ENCODE results near the gene CARD11. TPM values are rescaled to one million over a fixed set of nuclear protein-coding genes. Genes with fewer than 3 reads are reported as not detected.

Gene CARD11
- total and polyA plus RNA-seq, 2 experiments from 2014 or later, result 17.7 to 29.0 TPM

DNA sequence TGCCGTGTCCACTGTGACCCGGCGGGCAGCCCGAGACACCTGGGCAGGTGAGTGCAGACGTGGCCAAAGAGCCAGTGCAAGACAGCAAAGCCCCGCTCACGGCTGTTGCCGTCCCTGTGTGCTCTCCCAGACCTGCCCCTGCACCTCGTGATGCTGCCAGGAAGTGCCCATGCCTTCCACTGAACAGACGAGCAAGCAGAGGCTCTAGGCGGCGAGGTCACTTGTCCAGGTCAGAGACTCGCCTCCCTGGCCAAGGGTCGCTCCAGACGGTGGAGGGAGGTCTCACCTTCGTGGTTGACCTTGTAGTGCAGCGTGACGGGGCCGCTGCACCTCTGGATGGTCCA is 121.3 kb downstream of the CARD11 start:
- peaks cover 4% of the 10 kb centered on the region for H3K27me3 Mint-ChIP-seq (ENCODE audit: insufficient read depth, low read depth, poor library complexity)
- H3K4me1 Mint-ChIP-seq, result no peaks in the 10 kb centered on the region; the same call in 2 of the 3 replicates
- H3K27ac Mint-ChIP-seq, result no peak overlapping the region
- no peak for DNase-seq (ENCODE audit: low spot score)
- no peaks in the 10 kb centered on the region for H4K20me1 ChIP-seq (replicated peaks; ENCODE audit: insufficient read depth)
- H3K9me3 Mint-ChIP-seq, result peaks cover 2% of the 10 kb centered on the region; the same call in 2 of the 3 replicates
- no peaks in the 10 kb centered on the region for H3K4me1 ChIP-seq (ENCODE audit: insufficient read depth)
- no peaks in the 10 kb centered on the region for H3K27me3 ChIP-seq (ENCODE audit: insufficient read depth)
- H3F3A ChIP-seq (replicated peaks; ENCODE audit: low read depth), result no peaks in the 10 kb centered on the region
- no peak overlapping the region for H2AFZ ChIP-seq
- no peak overlapping the region for H3K4me3 Mint-ChIP-seq
- TF ChIP-seq POLR2AphosphoS5 (IDR thresholded peaks at IDR 0.05; ENCODE audit: low read depth) (no peak), NANOG (IDR thresholded peaks at IDR 0.05; ENCODE audit: borderline replicate concordance) (no peak), EZH2phosphoT487 (IDR thresholded peaks at IDR 0.05; ENCODE audit: unreplicated experiment) (no peak), ZNF114 (CRISPR knock-in tag; IDR thresholded peaks at IDR 0.05) (no peak)
- TF ChIP-seq, protein P1, sequence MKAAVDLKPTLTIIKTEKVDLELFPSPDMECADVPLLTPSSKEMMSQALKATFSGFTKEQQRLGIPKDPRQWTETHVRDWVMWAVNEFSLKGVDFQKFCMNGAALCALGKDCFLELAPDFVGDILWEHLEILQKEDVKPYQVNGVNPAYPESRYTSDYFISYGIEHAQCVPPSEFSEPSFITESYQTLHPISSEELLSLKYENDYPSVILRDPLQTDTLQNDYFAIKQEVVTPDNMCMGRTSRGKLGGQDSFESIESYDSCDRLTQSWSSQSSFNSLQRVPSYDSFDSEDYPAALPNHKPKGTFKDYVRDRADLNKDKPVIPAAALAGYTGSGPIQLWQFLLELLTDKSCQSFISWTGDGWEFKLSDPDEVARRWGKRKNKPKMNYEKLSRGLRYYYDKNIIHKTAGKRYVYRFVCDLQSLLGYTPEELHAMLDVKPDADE (IDR thresholded peaks at IDR 0.05), result no peak
- peaks cover 12% of the 10 kb centered on the region for H3K36me3 Mint-ChIP-seq (ENCODE audit: low read depth)
- H3K4me2 ChIP-seq, result no peak overlapping the region
- H3K9me2 ChIP-seq (ENCODE audit: insufficient read depth), result no peaks in the 10 kb centered on the region
- H3K79me2 ChIP-seq (replicated peaks; ENCODE audit: insufficient read depth), result no peaks in the 10 kb centered on the region
- no peaks in the 10 kb centered on the region for H3K36me3 ChIP-seq (ENCODE audit: insufficient read depth)
- no peak for ATAC-seq
- no peak overlapping the region for H3K4me3 ChIP-seq
- H3K27ac ChIP-seq (ENCODE audit: low read depth), result no peak overlapping the region

- Mint-ChIP-seq H3K4me1 (no peaks in the 10 kb centered on the region; the same call in 2 of the 3 replicates), H3K27me3 (ENCODE audit: insufficient read depth, low read depth, poor library complexity) (peaks cover 4% of the 10 kb centered on the region), H3K27ac (no peak overlapping the region), H3K4me3 (no peak overlapping the region), H3K9me3 (peaks cover 2% of the 10 kb centered on the region; the same call in 2 of the 3 replicates), H3K36me3 (ENCODE audit: low read depth) (peaks cover 14% of the 10 kb centered on the region)
- Histone ChIP-seq H3K27me3 (ENCODE audit: insufficient read depth) (no peaks in the 10 kb centered on the region), H3K4me1 (ENCODE audit: insufficient read depth) (no peaks in the 10 kb centered on the region), H4K20me1 (replicated peaks; ENCODE audit: insufficient read depth) (no peaks in the 10 kb centered on the region), H3K79me2 (replicated peaks; ENCODE audit: insufficient read depth) (no peaks in the 10 kb centered on the region), H3K9me2 (ENCODE audit: insufficient read depth) (no peaks in the 10 kb centered on the region), H2AFZ (no peak overlapping the region), H3K36me3 (ENCODE audit: insufficient read depth) (no peaks in the 10 kb centered on the region), H3F3A (replicated peaks; ENCODE audit: low read depth) (no peaks in the 10 kb centered on the region), H3K4me2 (no peak overlapping the region), H3K4me3 (no peak overlapping the region), H3K27ac (ENCODE audit: low read depth) (0 out of 2 replicates have a peak overlapping the region, but pooled peaks have one; percentile 39)
- DNase-seq (ENCODE audit: low spot score), result peak; percentile 80
- TF ChIP-seq, protein P2, sequence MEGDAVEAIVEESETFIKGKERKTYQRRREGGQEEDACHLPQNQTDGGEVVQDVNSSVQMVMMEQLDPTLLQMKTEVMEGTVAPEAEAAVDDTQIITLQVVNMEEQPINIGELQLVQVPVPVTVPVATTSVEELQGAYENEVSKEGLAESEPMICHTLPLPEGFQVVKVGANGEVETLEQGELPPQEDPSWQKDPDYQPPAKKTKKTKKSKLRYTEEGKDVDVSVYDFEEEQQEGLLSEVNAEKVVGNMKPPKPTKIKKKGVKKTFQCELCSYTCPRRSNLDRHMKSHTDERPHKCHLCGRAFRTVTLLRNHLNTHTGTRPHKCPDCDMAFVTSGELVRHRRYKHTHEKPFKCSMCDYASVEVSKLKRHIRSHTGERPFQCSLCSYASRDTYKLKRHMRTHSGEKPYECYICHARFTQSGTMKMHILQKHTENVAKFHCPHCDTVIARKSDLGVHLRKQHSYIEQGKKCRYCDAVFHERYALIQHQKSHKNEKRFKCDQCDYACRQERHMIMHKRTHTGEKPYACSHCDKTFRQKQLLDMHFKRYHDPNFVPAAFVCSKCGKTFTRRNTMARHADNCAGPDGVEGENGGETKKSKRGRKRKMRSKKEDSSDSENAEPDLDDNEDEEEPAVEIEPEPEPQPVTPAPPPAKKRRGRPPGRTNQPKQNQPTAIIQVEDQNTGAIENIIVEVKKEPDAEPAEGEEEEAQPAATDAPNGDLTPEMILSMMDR (conservative IDR thresholded peaks at IDR 0.05; ENCODE audit: low read depth in 2 of 2), result peak; percentile 70 to 75
- no peak for TF ChIP-seq EZH2phosphoT487 (IDR thresholded peaks at IDR 0.05; ENCODE audit: unreplicated experiment)
- peak; percentile 89 for ATAC-seq
Observed at GRCh38 chr7:2921653-2922347, 121.9 kb downstream of the CARD11 start.
